ENCODE results near the gene TMOD2.

GRCh38 chr15:51738553-51738952 lies 12.8 kb upstream of the TMOD2 start:
- TF ChIP-seq RFX5 (IDR thresholded peaks at IDR 0.05; ENCODE audit: borderline replicate concordance, low read depth, low read length) (no peak), SP2 (IDR thresholded peaks at IDR 0.05; ENCODE audit: low read length) (no peak), SP1 (IDR thresholded peaks at IDR 0.05; ENCODE audit: low read depth, low read length) (no peak), RXRA (IDR thresholded peaks at IDR 0.05; ENCODE audit: insufficient read depth, low read depth, low read length) (no peak), JUN (IDR thresholded peaks at IDR 0.05; ENCODE audit: low read depth, low read length) (no peak), TAF1 (IDR thresholded peaks at IDR 0.05; ENCODE audit: low read depth, low read length) (no peak), YY1 (IDR thresholded peaks at IDR 0.05; ENCODE audit: low read depth, low read length) (no peak), POLR2A (IDR thresholded peaks at IDR 0.05; ENCODE audit: control extremely low read depth in 1 of 2, low read depth in 2 of 2, low read length in 2 of 2) (no peak)
- TF ChIP-seq, protein P1, sequence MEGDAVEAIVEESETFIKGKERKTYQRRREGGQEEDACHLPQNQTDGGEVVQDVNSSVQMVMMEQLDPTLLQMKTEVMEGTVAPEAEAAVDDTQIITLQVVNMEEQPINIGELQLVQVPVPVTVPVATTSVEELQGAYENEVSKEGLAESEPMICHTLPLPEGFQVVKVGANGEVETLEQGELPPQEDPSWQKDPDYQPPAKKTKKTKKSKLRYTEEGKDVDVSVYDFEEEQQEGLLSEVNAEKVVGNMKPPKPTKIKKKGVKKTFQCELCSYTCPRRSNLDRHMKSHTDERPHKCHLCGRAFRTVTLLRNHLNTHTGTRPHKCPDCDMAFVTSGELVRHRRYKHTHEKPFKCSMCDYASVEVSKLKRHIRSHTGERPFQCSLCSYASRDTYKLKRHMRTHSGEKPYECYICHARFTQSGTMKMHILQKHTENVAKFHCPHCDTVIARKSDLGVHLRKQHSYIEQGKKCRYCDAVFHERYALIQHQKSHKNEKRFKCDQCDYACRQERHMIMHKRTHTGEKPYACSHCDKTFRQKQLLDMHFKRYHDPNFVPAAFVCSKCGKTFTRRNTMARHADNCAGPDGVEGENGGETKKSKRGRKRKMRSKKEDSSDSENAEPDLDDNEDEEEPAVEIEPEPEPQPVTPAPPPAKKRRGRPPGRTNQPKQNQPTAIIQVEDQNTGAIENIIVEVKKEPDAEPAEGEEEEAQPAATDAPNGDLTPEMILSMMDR (IDR thresholded peaks at IDR 0.05; ENCODE audit: control extremely low read depth in 1 of 3, insufficient read depth in 1 of 3, low read depth in 1 of 3, low read length in 3 of 3), result no peak

Data from H1 (cell line).